ENCODE data around the gene UGT2B7. TPM values are rescaled to one million over a fixed set of nuclear protein-coding genes. Genes with fewer than 3 reads are reported as not detected.
"Not testable (repeated sequence)": the region's sequence is repeated elsewhere in the genome, so short reads cannot be mapped to it uniquely, and the experiment has no call there.

The UGT2B7 gene
- total RNA-seq (2014; rRNA removed; shearing (Covaris generic); ENCODE audit: low replicate concordance): not detected in 2 replicates

DNA sequence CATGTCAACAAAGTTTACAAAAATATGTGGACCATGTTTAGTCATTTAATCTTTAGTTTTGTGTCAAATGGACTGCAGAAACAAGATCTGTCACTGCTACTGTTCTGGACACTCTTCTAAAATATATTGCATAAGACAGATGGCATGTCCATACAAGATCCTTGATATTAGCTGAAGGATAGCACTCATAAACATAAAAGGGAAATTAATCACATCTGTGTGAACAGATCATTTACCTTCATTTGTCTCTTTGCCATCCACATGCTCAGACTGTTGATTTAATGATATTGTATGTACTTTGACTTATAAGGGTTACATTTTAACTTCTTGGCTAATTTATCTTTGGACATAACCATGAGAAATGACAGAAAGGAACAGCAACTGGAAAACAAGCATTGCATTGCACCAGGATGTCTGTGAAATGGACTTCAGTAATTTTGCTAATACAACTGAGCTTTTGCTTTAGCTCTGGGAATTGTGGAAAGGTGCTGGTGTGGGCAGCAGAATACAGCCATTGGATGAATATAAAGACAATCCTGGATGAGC lies at the start of gene UGT2B7:
Gene UGT2B7 (plus strand): TSS at position 364 of the 546 bp plus-strand sequence. CDS start 47 bp downstream, at position 411.
- no peak within 1 kb of the TSS for H3K4me2 ChIP-seq (ENCODE audit: low read depth, low read length, poor library complexity, severe bottlenecking)
- no peak within 1 kb of the TSS for H2AFZ ChIP-seq (ENCODE audit: low read length)

DNA sequence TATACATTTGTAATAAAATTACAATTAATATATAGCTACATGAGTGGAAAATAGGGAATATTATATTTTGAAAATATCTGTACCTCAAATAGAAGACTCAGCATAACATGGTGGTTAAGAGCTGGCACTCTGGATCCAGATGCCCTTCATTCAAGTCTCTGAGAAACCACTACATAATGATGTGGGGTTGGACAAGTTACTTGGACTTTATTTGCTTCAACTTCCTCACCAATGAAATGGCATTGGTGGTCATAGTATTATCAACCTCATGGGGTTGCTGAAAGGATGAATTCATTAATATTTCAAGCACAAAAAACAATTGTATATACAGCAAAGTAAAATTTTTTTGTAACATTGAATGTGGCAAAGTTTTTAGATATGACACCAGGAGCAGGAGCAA lies 46.4 kb upstream of the UGT2B7 start:
- Histone ChIP-seq H3K9ac (ENCODE audit: low read length) (no peak overlapping the region), H3K9me3 (ENCODE audit: low read length) (no peaks in the 10 kb centered on the region), H3K4me1 (ENCODE audit: low read length) (no peaks in the 10 kb centered on the region), H4K20me1 (ENCODE audit: insufficient read depth, low read depth, low read length) (no peaks in the 10 kb centered on the region), H3K4me2 (ENCODE audit: low read depth, low read length, poor library complexity, severe bottlenecking) (no peak overlapping the region), H3K4me3 (ENCODE audit: low read length) (no peak overlapping the region), H3K27me3 (ENCODE audit: low read length) (no peaks in the 10 kb centered on the region), H3K79me2 (ENCODE audit: low read length) (no peaks in the 10 kb centered on the region), H2AFZ (ENCODE audit: low read length) (no peak overlapping the region), H3K9me2 (replicated peaks; ENCODE audit: insufficient read depth, low read length) (no peaks in the 10 kb centered on the region), H3K27ac (ENCODE audit: low read length) (no peak overlapping the region), H3K36me3 (ENCODE audit: insufficient read depth, low read length) (no peaks in the 10 kb centered on the region)
- no peak for DNase-seq

More for the DNA sequence above, at the start of gene UGT2B7:
- no peaks in the 10 kb centered on the region; the same call in 1 of the 2 replicates for H3K9me3 ChIP-seq (ENCODE audit: low read length)
- no peak within 1 kb of the TSS for H3K27ac ChIP-seq (ENCODE audit: low read length)
- no peaks in the 10 kb centered on the region for H4K20me1 ChIP-seq (ENCODE audit: insufficient read depth, low read depth, low read length)
- no peak within 1 kb of the TSS for H3K4me3 ChIP-seq (ENCODE audit: low read length)
- no peaks in the 10 kb centered on the region for H3K27me3 ChIP-seq (ENCODE audit: low read length)
- H3K4me1 ChIP-seq (ENCODE audit: low read length): no peaks in the 10 kb centered on the region
- H3K9ac ChIP-seq (ENCODE audit: low read length): no peak within 1 kb of the TSS
- no peaks in the 10 kb centered on the region for H3K79me2 ChIP-seq (ENCODE audit: low read length)
- H3K36me3 ChIP-seq (ENCODE audit: insufficient read depth, low read length): no peaks in the 10 kb centered on the region
- DNase-seq: no peak
- no peaks in the 10 kb centered on the region for H3K9me2 ChIP-seq (replicated peaks; ENCODE audit: insufficient read depth, low read length)

DNA sequence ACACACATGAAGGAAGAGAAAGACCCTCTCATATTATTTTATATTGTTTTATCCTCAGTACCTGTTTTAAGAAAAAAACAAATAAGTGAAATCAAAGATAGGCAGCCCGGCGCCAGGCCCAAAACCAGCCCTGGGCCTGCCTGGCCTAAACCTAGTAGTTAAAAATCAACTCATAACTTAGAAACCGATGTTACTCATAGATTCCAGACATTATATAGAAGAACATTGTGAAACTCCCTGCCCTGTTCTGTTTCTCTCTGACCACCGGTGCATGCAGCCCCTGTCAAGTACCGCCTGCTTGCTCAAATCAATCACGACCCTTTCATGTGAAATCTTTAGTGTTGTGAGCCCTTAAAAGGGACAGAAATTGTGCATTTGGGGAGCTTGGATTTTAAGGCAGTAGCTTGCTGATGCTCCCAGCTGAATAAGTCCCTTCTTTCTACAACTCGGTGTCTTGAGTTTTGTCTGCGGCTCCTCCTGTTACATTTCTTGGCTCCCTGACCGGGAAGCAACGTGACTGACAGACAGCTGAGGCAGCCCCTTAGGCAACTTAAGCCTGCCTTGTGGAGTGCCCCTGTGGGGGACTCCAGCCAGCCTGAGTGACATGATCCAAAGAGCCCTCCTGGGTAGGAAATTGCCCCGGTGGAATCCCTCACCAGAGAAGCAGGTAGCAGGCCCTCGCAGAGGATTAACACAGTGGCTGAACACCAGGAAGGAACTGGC lies 45.3 kb upstream of the UGT2B7 start:
- not testable (repeated sequence) for H3K4me2 ChIP-seq (ENCODE audit: low read depth, low read length, poor library complexity, severe bottlenecking); H3K9ac ChIP-seq (ENCODE audit: low read length); H3K27ac ChIP-seq (ENCODE audit: low read length); H2AFZ ChIP-seq (ENCODE audit: low read length); H3K9me2 ChIP-seq (replicated peaks; ENCODE audit: insufficient read depth, low read length); H3K36me3 ChIP-seq (ENCODE audit: insufficient read depth, low read length); H4K20me1 ChIP-seq (ENCODE audit: insufficient read depth, low read depth, low read length); H3K27me3 ChIP-seq (ENCODE audit: low read length); H3K4me1 ChIP-seq (ENCODE audit: low read length); H3K79me2 ChIP-seq (ENCODE audit: low read length); H3K9me3 ChIP-seq (ENCODE audit: low read length); H3K4me3 ChIP-seq (ENCODE audit: low read length); DNase-seq

GRCh38 chr4:69051576-69051943 lies 44.7 kb upstream of the UGT2B7 start:
- no peak overlapping the region for H3K9ac ChIP-seq (ENCODE audit: low read length)

GRCh38 chr4:69053309-69053885 lies 42.9 kb upstream of the UGT2B7 start:
- not testable (repeated sequence) for H2AFZ ChIP-seq (ENCODE audit: low read length); H3K4me1 ChIP-seq (ENCODE audit: low read length); H3K9ac ChIP-seq (ENCODE audit: low read length); DNase-seq; H3K27ac ChIP-seq (ENCODE audit: low read length); H3K4me2 ChIP-seq (ENCODE audit: low read depth, low read length, poor library complexity, severe bottlenecking); H3K9me2 ChIP-seq (replicated peaks; ENCODE audit: insufficient read depth, low read length); H3K4me3 ChIP-seq (ENCODE audit: low read length); H3K36me3 ChIP-seq (ENCODE audit: insufficient read depth, low read length); H4K20me1 ChIP-seq (ENCODE audit: insufficient read depth, low read depth, low read length); H3K27me3 ChIP-seq (ENCODE audit: low read length); H3K79me2 ChIP-seq (ENCODE audit: low read length); H3K9me3 ChIP-seq (ENCODE audit: low read length)

More at GRCh38 chr4:69051576-69051943, 44.7 kb upstream of the UGT2B7 start:
- Histone ChIP-seq H3K4me3 (ENCODE audit: low read length) (no peak overlapping the region), H3K4me2 (ENCODE audit: low read depth, low read length, poor library complexity, severe bottlenecking) (no peak overlapping the region), H3K9me2 (replicated peaks; ENCODE audit: insufficient read depth, low read length) (no peaks in the 10 kb centered on the region), H4K20me1 (ENCODE audit: insufficient read depth, low read depth, low read length) (no peaks in the 10 kb centered on the region), H3K4me1 (ENCODE audit: low read length) (no peaks in the 10 kb centered on the region), H3K9me3 (ENCODE audit: low read length) (no peaks in the 10 kb centered on the region), H3K27ac (ENCODE audit: low read length) (no peak overlapping the region), H2AFZ (ENCODE audit: low read length) (no peak overlapping the region), H3K27me3 (ENCODE audit: low read length) (no peaks in the 10 kb centered on the region), H3K79me2 (ENCODE audit: low read length) (no peaks in the 10 kb centered on the region), H3K36me3 (ENCODE audit: insufficient read depth, low read length) (no peaks in the 10 kb centered on the region)
- DNase-seq: no peak

DNA sequence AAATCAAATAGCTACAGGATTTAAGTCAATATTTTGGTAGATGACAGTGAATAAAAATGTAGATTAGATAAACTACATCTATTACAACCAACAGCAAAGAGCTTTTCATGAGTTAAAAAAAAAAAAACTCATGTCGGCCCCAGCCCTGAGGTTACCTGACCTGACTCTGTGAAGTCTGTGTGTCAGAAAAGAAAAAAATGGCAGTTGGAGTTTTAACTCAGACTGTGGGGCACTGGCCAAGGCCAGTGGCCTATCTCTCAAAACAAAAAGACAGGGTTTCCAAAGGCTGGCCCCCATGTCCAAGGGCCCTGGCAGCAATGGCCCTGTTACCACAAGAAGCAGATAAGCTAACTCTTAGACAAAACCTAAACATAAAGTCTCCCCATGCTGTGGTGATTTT lies 42.2 kb upstream of the UGT2B7 start:
- H3K27me3 ChIP-seq (ENCODE audit: low read length); H3K9me2 ChIP-seq (replicated peaks; ENCODE audit: insufficient read depth, low read length); DNase-seq; H3K4me2 ChIP-seq (ENCODE audit: low read depth, low read length, poor library complexity, severe bottlenecking); H2AFZ ChIP-seq (ENCODE audit: low read length); H3K4me1 ChIP-seq (ENCODE audit: low read length); H4K20me1 ChIP-seq (ENCODE audit: insufficient read depth, low read depth, low read length); H3K9ac ChIP-seq (ENCODE audit: low read length); H3K9me3 ChIP-seq (ENCODE audit: low read length); H3K36me3 ChIP-seq (ENCODE audit: insufficient read depth, low read length); H3K4me3 ChIP-seq (ENCODE audit: low read length); H3K27ac ChIP-seq (ENCODE audit: low read length); H3K79me2 ChIP-seq (ENCODE audit: low read length): not testable (repeated sequence)

GRCh38 chr4:69054578-69055200 lies 41.6 kb upstream of the UGT2B7 start:
- Histone ChIP-seq H3K27ac (ENCODE audit: low read length) (no peak overlapping the region), H3K4me2 (ENCODE audit: low read depth, low read length, poor library complexity, severe bottlenecking) (no peak overlapping the region), H2AFZ (ENCODE audit: low read length) (no peak overlapping the region), H4K20me1 (ENCODE audit: insufficient read depth, low read depth, low read length) (no peaks in the 10 kb centered on the region), H3K9me3 (ENCODE audit: low read length) (no peaks in the 10 kb centered on the region), H3K36me3 (ENCODE audit: insufficient read depth, low read length) (no peaks in the 10 kb centered on the region), H3K27me3 (ENCODE audit: low read length) (no peaks in the 10 kb centered on the region), H3K4me3 (ENCODE audit: low read length) (no peak overlapping the region), H3K9ac (ENCODE audit: low read length) (no peak overlapping the region), H3K9me2 (replicated peaks; ENCODE audit: insufficient read depth, low read length) (no peaks in the 10 kb centered on the region), H3K4me1 (ENCODE audit: low read length) (no peaks in the 10 kb centered on the region), H3K79me2 (ENCODE audit: low read length) (no peaks in the 10 kb centered on the region)
- DNase-seq: no peak

GRCh38 chr4:69056150-69056549 lies 40.1 kb upstream of the UGT2B7 start:
- Histone ChIP-seq H3K4me1 (ENCODE audit: low read length) (no peaks in the 10 kb centered on the region), H3K36me3 (ENCODE audit: insufficient read depth, low read length) (no peaks in the 10 kb centered on the region), H3K4me3 (ENCODE audit: low read length) (no peak overlapping the region), H4K20me1 (ENCODE audit: insufficient read depth, low read depth, low read length) (no peaks in the 10 kb centered on the region), H2AFZ (ENCODE audit: low read length) (no peak overlapping the region), H3K27me3 (ENCODE audit: low read length) (no peaks in the 10 kb centered on the region), H3K9me2 (replicated peaks; ENCODE audit: insufficient read depth, low read length) (no peaks in the 10 kb centered on the region), H3K79me2 (ENCODE audit: low read length) (no peaks in the 10 kb centered on the region), H3K27ac (ENCODE audit: low read length) (no peak overlapping the region), H3K9me3 (ENCODE audit: low read length) (no peaks in the 10 kb centered on the region), H3K9ac (ENCODE audit: low read length) (no peak overlapping the region), H3K4me2 (ENCODE audit: low read depth, low read length, poor library complexity, severe bottlenecking) (no peak overlapping the region)
- DNase-seq: no peak
